IPS-NIHi7 (cell line): ENCODE results near the gene E2F7.

Source experiments
- DNase-seq: peaks from one replicate; pipeline ENCODE4 v3.0.0; 2012; ENCODE audit warnings: mixed read lengths; ENCODE audit errors: extremely low spot score

Gene E2F7

DNA sequence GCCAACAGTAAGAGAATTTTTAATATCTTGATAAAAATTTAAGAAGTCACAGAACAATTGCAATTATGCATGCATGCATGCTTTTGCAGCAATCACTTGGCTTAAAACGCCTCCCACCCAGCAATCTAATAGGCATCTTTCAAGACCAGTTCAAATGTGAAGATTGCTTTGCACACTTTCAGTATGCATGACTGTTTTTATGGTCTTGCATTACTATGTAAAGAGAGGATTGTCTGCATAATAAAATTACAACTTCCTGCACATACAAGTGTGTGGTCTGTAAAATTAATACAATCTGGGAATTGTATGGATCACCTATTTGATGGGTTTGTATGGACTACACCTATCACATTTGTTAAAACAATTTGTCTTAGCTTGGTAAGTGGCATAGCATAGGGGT, 48.8 kb downstream of the E2F7 start:
- no peak for DNase-seq

DNA sequence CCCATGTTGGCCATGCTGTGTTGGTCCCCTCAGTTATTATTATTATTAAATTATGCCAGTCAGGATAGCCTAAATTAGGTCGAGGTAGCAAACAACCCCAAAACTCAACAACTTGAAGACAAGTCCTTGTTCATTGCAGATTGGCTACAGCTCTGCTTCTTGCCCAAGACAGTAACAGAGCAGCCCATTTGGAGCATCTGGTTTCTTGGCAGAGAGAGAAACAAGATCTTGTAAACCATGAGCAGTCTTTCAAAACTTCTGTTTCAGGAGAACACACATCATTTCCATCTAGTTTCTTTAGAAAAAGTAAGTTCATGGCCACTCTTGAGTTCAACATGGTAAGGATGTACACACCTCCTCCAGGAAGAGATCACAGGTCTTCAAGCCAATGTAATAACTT, 52.3 kb downstream of the E2F7 start:
- DNase-seq = no peak

DNA sequence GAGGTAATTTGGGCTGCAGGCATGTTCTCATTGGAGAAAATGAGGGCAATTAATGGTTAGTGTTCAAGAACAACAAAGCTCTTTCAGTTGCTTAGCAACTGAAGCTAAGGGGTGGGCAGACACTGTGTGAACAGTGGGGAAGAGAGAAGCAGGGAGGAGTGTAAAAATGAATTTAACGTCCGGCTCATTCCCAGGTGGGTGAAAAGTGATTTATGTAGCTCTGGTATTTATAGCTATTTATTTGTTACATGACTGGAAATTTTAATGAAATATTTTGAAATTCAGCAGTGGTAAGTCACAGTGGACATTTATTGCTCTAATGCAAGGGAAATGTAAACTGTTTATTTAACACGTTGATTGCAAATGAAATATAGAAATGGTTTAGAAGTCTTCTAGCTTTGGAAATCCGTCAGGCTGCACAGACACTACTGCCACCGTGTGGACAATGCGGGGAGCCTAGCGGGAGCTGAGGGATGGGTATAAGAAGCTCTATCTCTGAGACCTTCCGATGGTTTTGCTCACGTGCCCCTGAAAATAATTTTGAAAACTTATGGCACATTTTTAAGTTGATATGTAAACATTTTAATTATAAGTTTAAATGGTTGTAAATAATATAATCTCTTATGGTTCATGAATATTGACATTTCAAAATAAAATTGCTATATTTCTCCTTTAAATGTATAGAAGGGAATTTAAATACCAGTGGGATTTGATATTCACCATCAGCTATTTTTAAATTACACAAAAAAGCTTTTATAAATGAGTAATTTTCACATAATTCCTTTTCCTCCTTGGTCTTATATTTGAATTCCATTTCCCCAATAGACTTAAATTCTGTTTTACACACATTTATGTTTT, 54.4 kb downstream of the E2F7 start:
- peak; percentile 75 for DNase-seq

DNA sequence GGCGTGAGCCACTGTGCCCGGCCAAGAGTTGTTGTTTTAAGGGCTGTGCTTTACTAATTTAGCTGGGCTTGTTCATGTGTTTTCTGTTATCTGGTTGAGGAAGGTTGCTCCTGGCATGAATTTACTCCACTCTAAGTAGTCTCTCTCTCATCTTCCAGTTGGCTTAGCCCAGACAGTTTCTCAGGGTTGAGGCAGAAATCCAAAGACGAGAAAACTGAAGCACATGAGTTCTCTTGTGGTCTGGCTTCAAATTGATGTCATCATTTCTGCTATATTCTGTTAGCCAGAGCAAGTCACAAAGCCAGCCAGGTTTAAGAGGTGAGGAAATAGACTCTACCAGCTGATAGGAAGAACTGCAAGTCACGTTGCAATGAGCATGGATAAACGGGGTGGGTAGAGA, 57.9 kb downstream of the E2F7 start:
- no peak for DNase-seq

DNA sequence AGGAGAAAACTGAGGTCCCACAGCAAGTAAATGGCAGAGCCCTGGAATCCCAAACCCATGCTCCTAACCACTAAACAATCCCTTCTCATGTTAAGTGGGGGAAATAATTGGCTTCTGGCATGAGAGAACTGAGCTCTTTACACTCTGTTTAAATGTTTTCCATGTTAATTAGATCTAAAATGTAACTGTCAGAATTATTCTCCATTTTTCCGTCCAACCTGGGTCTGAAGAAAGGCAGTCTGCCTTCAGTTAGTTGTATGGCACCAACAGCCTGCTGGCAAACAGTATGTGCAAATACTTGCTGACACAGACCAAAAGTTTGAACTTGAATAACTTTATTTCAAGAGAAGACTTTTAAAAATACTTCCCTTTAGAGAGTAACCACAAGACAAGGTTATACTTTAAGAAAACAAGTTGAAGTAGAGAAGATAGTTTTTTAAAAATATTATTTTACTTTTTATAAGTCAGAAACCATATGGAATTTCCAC, 59.7 kb downstream of the E2F7 start:
- no peak for DNase-seq

DNA sequence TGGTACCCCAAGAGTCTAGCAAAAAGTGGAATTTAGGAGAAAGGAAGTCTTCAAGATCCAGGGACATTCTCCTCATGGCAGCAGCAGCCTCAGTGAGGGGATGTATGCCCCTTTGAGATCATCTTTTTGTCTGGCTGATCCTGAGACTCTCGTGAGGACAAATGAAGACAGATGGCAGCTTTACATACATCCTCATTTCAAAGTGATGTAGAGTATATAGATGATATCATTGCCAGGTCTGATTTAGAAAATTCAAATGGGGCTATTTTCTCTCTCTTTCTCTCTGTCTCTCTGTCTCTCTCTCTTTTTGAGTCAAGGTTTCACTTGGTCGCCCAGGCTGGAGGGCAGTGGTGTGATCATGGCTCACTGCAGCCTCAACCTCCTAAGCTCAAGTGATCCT, 61.5 kb downstream of the E2F7 start:
- no peak for DNase-seq

DNA sequence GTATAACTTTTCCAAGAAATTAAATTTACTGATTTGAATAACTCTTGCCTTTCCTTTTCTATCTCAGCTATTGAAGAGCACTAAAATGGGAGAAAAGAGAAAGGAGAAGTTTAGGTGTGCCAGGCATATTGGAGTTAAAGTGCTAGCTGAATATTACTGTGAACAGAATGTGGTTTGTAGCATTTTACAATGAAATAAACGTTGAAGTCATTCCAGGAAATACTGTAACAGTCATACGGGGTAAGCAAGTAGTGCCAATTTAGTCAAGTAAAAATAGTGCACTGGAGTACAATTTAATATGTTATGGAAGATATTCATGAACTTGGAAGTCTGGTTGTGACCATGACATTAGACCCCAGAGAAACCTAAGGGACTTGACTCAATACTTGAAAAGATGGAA, 62.1 kb downstream of the E2F7 start:
- DNase-seq = no peak

DNA sequence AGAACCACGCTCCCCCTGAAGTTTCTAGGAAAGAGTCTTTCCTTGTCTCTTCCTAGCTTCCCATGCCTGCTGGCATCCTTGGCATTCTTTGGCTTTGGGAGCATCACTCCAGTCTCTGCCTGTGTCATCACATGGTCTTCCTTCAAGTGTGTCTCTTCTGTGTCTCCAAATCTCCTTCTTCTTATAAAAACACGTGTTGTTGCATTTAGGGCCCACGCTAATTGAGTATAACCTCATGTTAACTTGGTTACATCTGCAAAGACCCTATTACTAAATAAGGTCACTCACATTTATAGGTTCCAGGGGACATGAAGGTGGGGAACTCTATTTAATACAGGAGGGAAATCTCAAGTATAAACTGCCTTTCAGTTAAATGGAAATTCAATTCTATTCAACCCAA, 63.0 kb downstream of the E2F7 start:
- DNase-seq = no peak

DNA sequence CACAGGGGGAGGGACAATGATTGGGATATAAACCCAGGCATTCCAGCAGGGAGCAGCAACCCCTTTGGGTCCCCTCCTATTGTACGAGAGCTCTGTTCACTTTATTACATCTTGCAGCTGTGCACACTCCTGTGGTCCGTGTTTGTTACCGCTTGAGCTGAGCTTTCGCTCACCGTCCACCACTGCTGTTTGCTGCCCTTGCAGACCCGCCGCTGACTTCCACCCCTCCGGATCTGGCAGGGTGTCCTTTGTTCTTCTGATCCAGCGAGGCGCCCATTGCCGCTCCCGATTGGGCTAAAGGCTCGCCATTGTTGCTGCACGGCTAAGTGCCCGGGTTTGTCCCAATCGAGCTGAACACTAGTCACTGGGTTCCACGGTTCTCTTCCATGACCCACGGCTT, 64.1 kb downstream of the E2F7 start:
- no peak for DNase-seq

DNA sequence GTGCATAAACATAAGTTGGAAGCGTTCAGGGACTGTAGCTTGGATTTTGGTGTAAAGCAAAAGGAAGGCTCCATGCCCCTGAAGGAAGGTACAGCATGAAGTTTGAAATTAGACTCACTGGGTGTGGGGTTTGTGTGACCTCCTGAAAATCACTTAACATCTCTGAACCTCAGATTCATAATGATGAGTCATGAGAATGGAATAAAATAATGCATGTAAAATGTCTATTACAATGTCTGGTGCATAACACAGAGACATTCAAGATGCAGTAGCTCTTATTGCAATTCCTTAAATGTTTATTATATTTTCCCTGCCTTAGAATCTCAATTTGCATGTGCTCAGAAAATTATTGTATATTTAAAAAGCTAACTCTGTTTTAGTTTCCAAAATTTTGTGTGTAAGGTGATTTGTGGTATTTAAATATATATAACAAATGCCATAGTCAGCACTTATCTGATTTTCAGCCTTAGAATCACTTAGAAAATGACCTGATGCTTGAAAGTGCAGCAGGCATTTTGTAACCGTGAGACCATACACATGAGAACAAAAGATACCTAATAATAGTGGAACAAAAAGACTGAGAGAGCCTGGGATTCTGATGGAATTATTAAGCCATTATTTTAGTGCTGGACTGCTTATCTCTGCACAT, 66.3 kb downstream of the E2F7 start:
- no peak for DNase-seq

DNA sequence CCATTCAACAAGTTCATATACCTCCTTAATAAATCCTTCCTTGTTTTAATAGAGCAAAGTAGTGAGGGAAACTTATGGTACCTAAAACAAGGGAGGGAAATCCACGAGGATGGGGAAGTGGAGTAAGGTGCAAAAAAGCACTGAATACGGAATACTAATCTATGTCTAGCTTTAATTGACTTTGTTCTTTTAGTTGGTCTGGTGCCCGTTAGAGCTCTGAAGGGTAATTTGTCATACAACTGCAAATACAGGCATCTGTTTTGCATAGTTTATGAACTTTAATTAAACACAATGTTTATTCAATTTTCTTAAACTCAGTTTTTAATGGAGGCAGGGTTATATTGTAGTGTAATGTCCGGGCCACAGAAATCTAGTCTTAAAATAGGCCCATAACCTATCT, 67.0 kb downstream of the E2F7 start:
- DNase-seq = no peak

DNA sequence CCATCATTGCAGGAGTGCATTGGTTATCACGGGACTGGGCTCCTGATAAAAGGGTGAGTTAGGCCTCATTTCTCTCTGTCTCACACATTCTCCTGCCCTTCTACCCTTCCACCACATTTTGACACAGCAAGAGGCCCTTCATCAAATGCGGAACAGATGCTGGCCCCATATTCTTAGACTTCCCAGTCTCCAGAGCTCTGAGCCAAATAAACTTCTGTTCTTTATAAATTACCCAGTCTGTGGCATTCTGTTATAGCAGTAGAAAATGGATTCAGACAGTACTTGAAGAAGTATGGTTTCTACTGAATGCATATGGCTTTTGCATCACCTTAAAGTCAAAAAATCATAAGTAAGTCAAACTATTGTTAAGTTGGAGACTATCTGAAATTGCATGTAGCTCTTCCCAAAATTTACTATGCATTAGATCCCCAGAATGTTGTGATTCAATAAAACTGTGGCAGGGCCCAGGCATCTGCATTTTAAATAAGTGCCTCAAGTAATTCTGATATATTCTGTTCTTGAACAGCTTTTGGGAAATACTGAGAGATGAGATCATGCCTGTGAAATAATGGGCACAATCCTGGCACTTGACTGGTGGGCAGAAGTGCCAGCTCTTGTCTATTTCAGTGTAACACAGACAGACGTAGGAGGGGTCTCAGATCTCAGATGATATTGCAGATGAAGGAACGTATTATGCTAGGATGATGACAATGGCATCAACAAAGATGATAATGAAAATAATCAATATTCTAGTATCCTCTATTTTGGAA, 68.2 kb downstream of the E2F7 start:
- no peak for DNase-seq

DNA sequence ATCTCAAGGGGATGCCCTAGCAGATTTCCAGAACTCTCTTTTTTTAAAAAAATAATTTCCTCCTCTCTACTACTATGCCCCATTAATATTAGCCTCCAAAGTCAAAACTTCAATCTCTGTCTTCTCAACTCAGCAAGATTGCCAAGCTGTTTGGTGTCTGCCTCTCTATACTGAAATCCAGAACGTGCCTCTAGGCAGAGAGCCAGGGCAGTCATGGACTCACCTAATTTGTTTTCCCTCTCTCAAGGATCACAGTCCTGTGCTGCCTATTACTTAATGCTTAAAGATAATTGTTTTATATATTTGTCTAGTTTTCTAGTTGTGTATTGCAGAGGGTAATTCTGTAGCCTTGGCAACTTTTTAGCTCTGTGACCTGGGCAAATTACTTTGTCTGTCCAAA, 74.7 kb downstream of the E2F7 start:
- DNase-seq = no peak

DNA sequence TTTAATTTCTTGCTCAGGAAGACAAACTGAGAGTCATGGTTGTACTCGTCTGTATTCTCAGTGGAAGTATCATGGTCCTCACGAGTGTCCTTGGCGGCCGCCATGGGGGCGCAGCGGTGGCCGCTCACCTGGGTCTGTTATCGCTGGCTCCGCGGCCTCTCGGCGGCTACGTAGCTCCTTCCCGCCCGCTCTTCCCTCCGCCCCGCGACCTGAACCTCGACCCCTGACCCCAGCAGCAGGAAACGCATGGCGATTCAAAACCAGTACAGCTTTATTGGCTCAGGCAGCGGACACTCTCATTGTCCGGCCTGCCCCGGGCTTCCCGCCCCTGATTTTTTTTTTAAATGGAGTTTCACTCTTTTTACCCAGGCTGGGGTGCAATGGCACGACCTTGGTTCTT, 80.8 kb downstream of the E2F7 start:
- no peak for DNase-seq

DNA sequence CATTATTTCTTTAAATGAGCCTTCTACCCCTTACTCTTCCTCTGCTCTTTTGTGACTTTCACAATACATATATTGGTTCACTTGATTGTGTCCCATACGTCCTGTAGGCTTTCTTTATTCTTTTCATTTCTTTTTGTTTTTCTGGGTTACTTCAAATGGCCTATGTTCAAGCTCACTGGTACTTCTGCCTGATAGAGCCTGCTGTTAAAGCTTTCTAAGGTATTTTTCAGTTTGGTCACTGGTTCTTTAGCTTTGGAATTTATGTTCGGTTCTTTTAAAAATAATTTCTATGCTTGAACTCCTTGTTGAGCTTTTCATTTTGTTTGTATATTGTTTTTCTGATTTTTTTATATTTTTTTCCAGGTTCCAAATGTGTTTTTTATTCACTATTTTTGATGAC, 81.9 kb downstream of the E2F7 start:
- DNase-seq = no peak

DNA sequence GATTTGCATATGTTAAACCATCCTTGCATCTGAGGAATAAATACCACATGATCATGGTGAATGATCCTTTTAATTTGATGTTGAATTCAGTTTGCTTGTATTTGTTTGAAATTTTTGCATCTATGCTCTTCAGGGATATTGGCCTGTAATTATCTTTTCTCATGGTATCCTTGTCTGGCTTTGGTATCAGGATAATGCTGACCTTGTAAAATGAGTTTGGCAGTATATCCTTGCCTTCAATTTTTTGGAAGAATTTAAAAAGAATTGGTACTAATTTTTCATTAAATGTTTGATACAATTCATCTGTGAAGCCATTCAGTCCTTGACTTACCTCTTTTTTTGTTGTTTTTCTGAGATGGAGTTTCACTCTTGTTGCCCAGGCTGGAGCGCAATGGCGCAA, 85.2 kb downstream of the E2F7 start:
- DNase-seq = no peak

DNA sequence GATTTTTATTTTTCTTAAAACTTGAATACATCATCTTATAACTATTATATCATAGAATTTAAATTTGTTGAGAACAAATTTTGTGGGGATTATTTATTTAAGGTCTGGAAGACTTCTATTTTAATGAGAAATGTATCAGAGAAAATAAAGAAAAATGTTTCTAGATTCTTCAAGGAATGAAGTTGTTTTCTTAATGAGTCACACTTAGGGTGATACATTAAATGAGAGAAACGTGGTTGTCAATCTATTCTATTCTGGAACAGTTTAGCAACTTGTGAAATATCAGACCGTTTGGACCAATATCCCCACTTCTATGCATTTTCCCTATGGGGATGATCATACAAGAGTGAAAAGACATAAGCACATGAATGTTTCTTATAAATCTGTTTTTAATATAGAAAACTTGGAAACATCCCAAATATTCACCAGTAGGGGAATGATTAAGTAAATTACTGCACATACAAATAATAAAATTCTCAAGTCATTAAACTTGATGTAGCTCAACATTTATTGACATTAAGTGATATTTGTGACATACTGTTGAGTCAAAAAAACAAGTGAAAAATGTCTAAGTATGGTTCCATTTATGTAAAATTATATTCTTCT, 88.5 kb downstream of the E2F7 start:
- no peak for DNase-seq
